Stimulated activated CD4-positive, alpha-beta T cell treated with anti-CD3 and anti-CD28 coated beads, Interleukin-1b, Interleukin-23, amount 100 ng/mL, for 4 hours (primary cell): ENCODE measurements around the gene PTPRN2.

Experiments used
- DNase-seq, 2 donors: peaks; one replicate each; pipeline ENCODE4 v3.0.0-alpha.2; 2020; ENCODE audit warnings: low read depth in 2 of 2

PTPRN2 gene

GRCh38 chr7:158401295-158401694 lies 186.3 kb downstream of the PTPRN2 start:
- no peak for DNase-seq

GRCh38 chr7:158400601-158401225 lies 186.9 kb downstream of the PTPRN2 start:
- no peak for DNase-seq

- DNase-seq, result no peak
Measured at GRCh38 chr7:158399762-158400161, 187.9 kb downstream of the PTPRN2 start.

GRCh38 chr7:158398750-158399149 lies 188.9 kb downstream of the PTPRN2 start:
- DNase-seq, result no peak

- no peak for DNase-seq
Measured at GRCh38 chr7:158397885-158398284, 189.7 kb downstream of the PTPRN2 start.

- no peak for DNase-seq
Measured at GRCh38 chr7:158396982-158397862, 190.4 kb downstream of the PTPRN2 start.

GRCh38 chr7:158396301-158396905 lies 191.2 kb downstream of the PTPRN2 start:
- DNase-seq, result no peak

GRCh38 chr7:158395780-158396278 lies 191.8 kb downstream of the PTPRN2 start:
- DNase-seq, result no peak

- no peak for DNase-seq
Measured at GRCh38 chr7:158395349-158395748, 192.3 kb downstream of the PTPRN2 start.

- DNase-seq, result peak; percentile 28 to 35
Measured at GRCh38 chr7:158394936-158395335, 192.7 kb downstream of the PTPRN2 start.

- DNase-seq, result no peak
Measured at GRCh38 chr7:158393926-158394625, 193.5 kb downstream of the PTPRN2 start.

- no peak for DNase-seq
Measured at GRCh38 chr7:158392251-158392650, 195.4 kb downstream of the PTPRN2 start.

- no peak for DNase-seq
Measured at GRCh38 chr7:158391541-158391940, 196.1 kb downstream of the PTPRN2 start.

- no peak for DNase-seq
Measured at GRCh38 chr7:158391141-158391540, 196.5 kb downstream of the PTPRN2 start.

- DNase-seq, result no peak
Measured at GRCh38 chr7:158390460-158390859, 197.2 kb downstream of the PTPRN2 start.

GRCh38 chr7:158389514-158390425 lies 197.9 kb downstream of the PTPRN2 start:
- no peak for DNase-seq

- DNase-seq, result no peak
Measured at GRCh38 chr7:158388928-158389327, 198.7 kb downstream of the PTPRN2 start.

- no peak for DNase-seq
Measured at GRCh38 chr7:158388072-158388471, 199.6 kb downstream of the PTPRN2 start.

- no peak for DNase-seq
Measured at GRCh38 chr7:158387546-158387891, 200.1 kb downstream of the PTPRN2 start.

- no peak for DNase-seq
Measured at GRCh38 chr7:158386866-158387545, 200.6 kb downstream of the PTPRN2 start.

GRCh38 chr7:158386355-158386618 lies 201.3 kb downstream of the PTPRN2 start:
- no peak for DNase-seq
